Measurements from ENCODE around the gene STXBP1. TPM values are rescaled to one million over a fixed set of nuclear protein-coding genes. Genes with fewer than 3 reads are reported as not detected.

STXBP1 gene
- total and polyA plus RNA-seq, 2 of the 13 experiments (the other 11 are each of a cell fraction or from before 2014, with no cell fraction given): 2.9 TPM

DNA sequence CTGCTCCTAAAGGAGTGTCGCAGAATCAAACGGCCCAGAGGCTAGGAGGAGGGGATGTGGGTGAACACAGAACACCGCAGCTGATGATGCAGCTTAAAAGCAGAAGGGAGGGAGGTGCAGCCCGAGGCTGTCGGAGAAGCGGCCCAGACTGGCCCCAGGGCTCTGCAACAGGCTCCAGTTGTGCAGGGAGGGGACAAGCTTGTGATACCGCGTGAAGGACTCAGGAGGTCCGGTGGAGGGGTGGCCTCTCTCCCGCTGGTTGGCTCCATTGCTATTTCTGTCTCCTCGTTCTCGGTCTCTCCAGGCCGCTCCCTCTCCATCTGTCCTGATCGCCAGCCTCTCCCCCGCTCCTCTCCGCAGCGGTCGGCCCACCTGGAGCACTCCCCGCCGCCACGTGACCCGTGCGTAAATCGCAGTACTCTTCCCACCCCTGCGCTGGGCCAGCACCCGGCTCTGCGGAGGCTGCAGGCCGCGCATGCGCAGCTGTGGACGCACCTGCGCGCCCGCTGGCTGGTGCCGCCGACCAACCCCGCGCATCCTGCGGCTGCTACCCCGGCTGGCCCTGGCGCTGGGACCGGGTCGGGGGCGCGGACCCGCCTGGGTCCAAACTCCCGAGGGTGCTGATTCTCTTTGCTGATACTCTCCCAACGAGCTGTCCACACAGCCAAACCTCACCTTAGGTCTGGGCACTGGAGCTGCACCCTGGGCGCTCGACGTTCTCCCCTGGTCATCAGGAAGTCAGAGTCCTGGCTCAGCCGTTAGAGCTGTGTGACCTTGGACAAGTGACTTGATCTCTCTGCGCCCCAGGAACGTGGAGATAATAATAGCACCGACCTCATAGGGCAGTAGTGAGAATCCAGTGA is 3.7 kb upstream of the STXBP1 start (continued):
- peak; percentile 65 for TF ChIP-seq ZHX1 (CRISPR knock-in tag; IDR thresholded peaks at IDR 0.05; ENCODE audit: low read depth)
- 0 out of 2 replicates have a peak, but pooled peaks have one; percentile 84 for TF ChIP-seq KLF6 (CRISPR knock-in tag; IDR thresholded peaks at IDR 0.05)
- TF ChIP-seq RARG (CRISPR knock-in tag; IDR thresholded peaks at IDR 0.05; ENCODE audit: low read depth): no peak
- TF ChIP-seq THAP7 (CRISPR knock-in tag; IDR thresholded peaks at IDR 0.05): peak; percentile 46; the same call in 1 of the 2 replicates
- TF ChIP-seq ZNF430 (CRISPR knock-in tag; IDR thresholded peaks at IDR 0.05): 0 out of 2 replicates have a peak, but pooled peaks have one; percentile 62
- no peak for TF ChIP-seq NFIC (IDR thresholded peaks at IDR 0.05; ENCODE audit: low read length)
- no peak for TF ChIP-seq PREB (CRISPR knock-in tag; IDR thresholded peaks at IDR 0.05)
- peak; percentile 84 for TF ChIP-seq ARNTL (CRISPR knock-in tag; IDR thresholded peaks at IDR 0.05)
- no peak for TF ChIP-seq ZNF343 (CRISPR knock-in tag; IDR thresholded peaks at IDR 0.05)
- no peak for TF ChIP-seq ZNF256 (CRISPR knock-in tag; conservative IDR thresholded peaks at IDR 0.05)
- no peak for TF ChIP-seq ZNF337 (CRISPR knock-in tag; IDR thresholded peaks at IDR 0.05; ENCODE audit: borderline replicate concordance, low read depth)
- TF ChIP-seq HNRNPUL1 (IDR thresholded peaks at IDR 0.05; ENCODE audit: low read depth, low read length): no peak
- no peak for TF ChIP-seq WIZ (CRISPR knock-in tag; IDR thresholded peaks at IDR 0.05)
- TF ChIP-seq TAF1 (CRISPR knock-in tag; IDR thresholded peaks at IDR 0.05): no peak; the same call in 1 of the 2 replicates
- TF ChIP-seq ZMYM4 (CRISPR knock-in tag; IDR thresholded peaks at IDR 0.05): peak; percentile 81
- TF ChIP-seq SRY (CRISPR knock-in tag; IDR thresholded peaks at IDR 0.05): no peak; the same call in 1 of the 2 replicates
- TF ChIP-seq, protein P1, sequence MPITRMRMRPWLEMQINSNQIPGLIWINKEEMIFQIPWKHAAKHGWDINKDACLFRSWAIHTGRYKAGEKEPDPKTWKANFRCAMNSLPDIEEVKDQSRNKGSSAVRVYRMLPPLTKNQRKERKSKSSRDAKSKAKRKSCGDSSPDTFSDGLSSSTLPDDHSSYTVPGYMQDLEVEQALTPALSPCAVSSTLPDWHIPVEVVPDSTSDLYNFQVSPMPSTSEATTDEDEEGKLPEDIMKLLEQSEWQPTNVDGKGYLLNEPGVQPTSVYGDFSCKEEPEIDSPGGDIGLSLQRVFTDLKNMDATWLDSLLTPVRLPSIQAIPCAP (CRISPR knock-in tag; IDR thresholded peaks at IDR 0.05; ENCODE audit: low read depth): peak; percentile 69; the same call in 1 of the 2 replicates
- TF ChIP-seq HCFC1 (IDR thresholded peaks at IDR 0.05; ENCODE audit: low read depth, low read length): no peak
- TF ChIP-seq AGO2 (optimal IDR thresholded peaks at IDR 0.05; ENCODE audit: low read depth, low read length): no peak
- no peak for TF ChIP-seq RCOR2 (CRISPR knock-in tag; IDR thresholded peaks at IDR 0.05)
- TF ChIP-seq, protein P2, sequence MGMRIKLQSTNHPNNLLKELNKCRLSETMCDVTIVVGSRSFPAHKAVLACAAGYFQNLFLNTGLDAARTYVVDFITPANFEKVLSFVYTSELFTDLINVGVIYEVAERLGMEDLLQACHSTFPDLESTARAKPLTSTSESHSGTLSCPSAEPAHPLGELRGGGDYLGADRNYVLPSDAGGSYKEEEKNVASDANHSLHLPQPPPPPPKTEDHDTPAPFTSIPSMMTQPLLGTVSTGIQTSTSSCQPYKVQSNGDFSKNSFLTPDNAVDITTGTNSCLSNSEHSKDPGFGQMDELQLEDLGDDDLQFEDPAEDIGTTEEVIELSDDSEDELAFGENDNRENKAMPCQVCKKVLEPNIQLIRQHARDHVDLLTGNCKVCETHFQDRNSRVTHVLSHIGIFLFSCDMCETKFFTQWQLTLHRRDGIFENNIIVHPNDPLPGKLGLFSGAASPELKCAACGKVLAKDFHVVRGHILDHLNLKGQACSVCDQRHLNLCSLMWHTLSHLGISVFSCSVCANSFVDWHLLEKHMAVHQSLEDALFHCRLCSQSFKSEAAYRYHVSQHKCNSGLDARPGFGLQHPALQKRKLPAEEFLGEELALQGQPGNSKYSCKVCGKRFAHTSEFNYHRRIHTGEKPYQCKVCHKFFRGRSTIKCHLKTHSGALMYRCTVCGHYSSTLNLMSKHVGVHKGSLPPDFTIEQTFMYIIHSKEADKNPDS (CRISPR knock-in tag; IDR thresholded peaks at IDR 0.05): peak; percentile 80; the same call in 1 of the 2 replicates

All from HepG2 (cell line).